Measurements from ENCODE around the gene FN1. TPM values are rescaled to one million over a fixed set of nuclear protein-coding genes. Genes with fewer than 3 reads are reported as not detected.

FN1 gene
- polyA plus RNA-seq, 1 of the 3 experiments (the other 2 are of a cell fraction): 1,671 TPM

- DNase-seq: no peak
- peaks cover 82% of the 10 kb centered on the region for H4K20me1 ChIP-seq (ENCODE audit: insufficient read depth)
- CTCF ChIA-PET: interaction anchor here (1.1 kb wide), 1 partner anchor 405 kb away, joined by 4 read pairs; no protein-coding TSS in a partner anchor
These were observed 70.6 kb downstream of the FN1 start for GRCh38 chr2:215365184-215365658.

More at GRCh38 chr2:215365184-215365658, 70.6 kb downstream of the FN1 start:
- Histone ChIP-seq H3K36me3 (replicated peaks in 1 of 2; ENCODE audit: control insufficient read depth in 1 of 2, insufficient read depth in 2 of 2, low read length in 1 of 2) (peaks cover 87 to 98% of the 10 kb centered on the region in 2 experiments), H3K9me2 (no peaks in the 10 kb centered on the region), H3K27ac (ENCODE audit: low read depth in 2 of 2, low read length in 1 of 2) (peak overlapping the region in 1 of 2 experiments; percentile 57; a peak in 2 of 4 replicates), H3K9ac (no peak overlapping the region), H2AFZ (ENCODE audit: low read depth) (no peak overlapping the region), H3K9me3 (no peaks in the 10 kb centered on the region), H3F3A (replicated peaks; ENCODE audit: insufficient read depth) (peaks cover 98% of the 10 kb centered on the region), H3K4me2 (no peak overlapping the region), H3K27me3 (ENCODE audit: insufficient read depth) (no peaks in the 10 kb centered on the region), H3K4me3 (ENCODE audit: low read depth in 2 of 2, low read length in 1 of 2) (no peak overlapping the region), H3K4me1 (ENCODE audit: control insufficient read depth in 1 of 2, insufficient read depth in 2 of 2, low read depth in 1 of 2, low read length in 1 of 2) (peaks cover 0 to 3% of the 10 kb centered on the region in 2 experiments; a peak in 3 of 4 replicates), H3K79me2 (ENCODE audit: insufficient read depth) (peaks cover 16% of the 10 kb centered on the region)
- POLR2A ChIA-PET: no interaction called here
- 65% methylated on average over 4 of the region's 4 CpGs for WGBS (ENCODE audit: low lambda C conversion rate)
- TF ChIP-seq CHD2 (IDR thresholded peaks at IDR 0.05; ENCODE audit: low read length, partially characterized antibody): no peak
- TF ChIP-seq POLR2AphosphoS5 (IDR thresholded peaks at IDR 0.05; ENCODE audit: low read depth, low read length): no peak
- no peak for TF ChIP-seq RAD21 (IDR thresholded peaks at IDR 0.05; ENCODE audit: low read length)
- TF ChIP-seq FOXJ3 (CRISPR knock-in tag; IDR thresholded peaks at IDR 0.05): no peak
- no peak for TF ChIP-seq RFX5 (IDR thresholded peaks at IDR 0.05; ENCODE audit: low read length)
- TF ChIP-seq NRF1 (IDR thresholded peaks at IDR 0.05; ENCODE audit: low read depth, low read length): no peak
- TF ChIP-seq REST (IDR thresholded peaks at IDR 0.05; ENCODE audit: low read depth, low read length): no peak
- TF ChIP-seq ZBTB33 (IDR thresholded peaks at IDR 0.05; ENCODE audit: borderline replicate concordance, low read depth): no peak
- TF ChIP-seq YY1 (IDR thresholded peaks at IDR 0.05; ENCODE audit: low read depth): no peak
- no peak for TF ChIP-seq SIN3A (IDR thresholded peaks at IDR 0.05; ENCODE audit: borderline replicate concordance, low read depth, low read length)

All from SK-N-SH (cell line).